ENCODE results near the gene C1QTNF7. TPM values are rescaled to one million over a fixed set of nuclear protein-coding genes. Genes with fewer than 3 reads are reported as not detected.

Gene C1QTNF7
- total RNA-seq, 1 experiment from 2014 or later: not detected

GRCh38 chr4:15451866-15452765 is 24.3 kb downstream of the C1QTNF7 start:
- Histone ChIP-seq H3K9me2 (ENCODE audit: insufficient read depth) (no peaks in the 10 kb centered on the region), H3K9me3 (ENCODE audit: control insufficient read depth in 1 of 2, insufficient read depth in 1 of 2, low read depth in 1 of 2, low read length in 2 of 2) (no peaks in the 10 kb centered on the region), H3K27ac (ENCODE audit: low read depth, low read length) (no peak overlapping the region), H2AFZ (ENCODE audit: low read depth, low read length, poor library complexity, severe bottlenecking) (no peak overlapping the region), H3K36me3 (ENCODE audit: control insufficient read depth in 1 of 2, insufficient read depth in 2 of 2, low read length in 2 of 2) (no peaks in the 10 kb centered on the region), H3K9ac (ENCODE audit: low read length) (no peak overlapping the region), H3K4me2 (ENCODE audit: low read length) (peak overlapping the region; percentile 25), H3K27me3 (ENCODE audit: insufficient read depth, low read length) (no peaks in the 10 kb centered on the region), H3K79me2 (ENCODE audit: insufficient read depth, low read length) (no peaks in the 10 kb centered on the region), H4K20me1 (ENCODE audit: insufficient read depth) (no peaks in the 10 kb centered on the region), H3K4me1 (ENCODE audit: control insufficient read depth in 1 of 2, insufficient read depth in 2 of 2, low read length in 2 of 2) (peaks cover 10 to 16% of the 10 kb centered on the region in 2 experiments), H3K4me3 (replicated peaks in 1 of 2; ENCODE audit: low read depth in 1 of 2, low read length in 2 of 2) (no peak overlapping the region)
- DNase-seq (ENCODE audit: low read depth, low spot score) (no peak), ATAC-seq (peak; percentile 86)
- ChIA-PET CTCF (no interaction called here), RAD21 (ENCODE audit: low non-redundant PET in 1 of 2, low total read pairs in 2 of 2, uncharacterized antibody in 2 of 2, unreplicated experiment in 2 of 2) (no interaction called here), POLR2A (no interaction called here)
- TF ChIP-seq SP1 (IDR thresholded peaks at IDR 0.05; ENCODE audit: low read depth) (no peak), FOSL1 (IDR thresholded peaks at IDR 0.05; ENCODE audit: low read depth) (0 out of 2 replicates have a peak, but pooled peaks have one; percentile 18), TCF7L2 (IDR thresholded peaks at IDR 0.05; ENCODE audit: borderline replicate concordance, extremely low read depth, insufficient read depth, insufficient read length) (peak; percentile 28)
- intact Hi-C loops (cut with micrococcal nuclease): no loop called here
- no TSS peak for BruUV-seq (replicated peaks)

GRCh38 chr4:15455290-15455689 is 27.5 kb downstream of the C1QTNF7 start:
- POLR2A ChIA-PET: no interaction called here
- Histone ChIP-seq H3K4me3 (replicated peaks in 1 of 2; ENCODE audit: low read depth in 1 of 2, low read length in 2 of 2) (no peak overlapping the region), H3K27me3 (ENCODE audit: insufficient read depth, low read length) (peaks cover 10% of the 10 kb centered on the region; the same call in 1 of the 2 replicates), H3K9me3 (ENCODE audit: control insufficient read depth in 1 of 2, insufficient read depth in 1 of 2, low read depth in 1 of 2, low read length in 2 of 2) (no peaks in the 10 kb centered on the region), H3K79me2 (ENCODE audit: insufficient read depth, low read length) (no peaks in the 10 kb centered on the region), H4K20me1 (ENCODE audit: insufficient read depth) (no peaks in the 10 kb centered on the region), H3K27ac (ENCODE audit: low read depth, low read length) (no peak overlapping the region), H3K9me2 (ENCODE audit: insufficient read depth) (no peaks in the 10 kb centered on the region), H3K9ac (ENCODE audit: low read length) (no peak overlapping the region), H3K4me1 (ENCODE audit: control insufficient read depth in 1 of 2, insufficient read depth in 2 of 2, low read length in 2 of 2) (peaks cover 10 to 16% of the 10 kb centered on the region in 2 experiments), H2AFZ (ENCODE audit: low read depth, low read length, poor library complexity, severe bottlenecking) (no peak overlapping the region), H3K4me2 (ENCODE audit: low read length) (no peak overlapping the region), H3K36me3 (ENCODE audit: control insufficient read depth in 1 of 2, insufficient read depth in 2 of 2, low read length in 2 of 2) (no peaks in the 10 kb centered on the region)
- DNase-seq (ENCODE audit: low read depth, low spot score) (no peak), ATAC-seq (no peak)
- TF ChIP-seq ZNF274 (IDR thresholded peaks at IDR 0.05; ENCODE audit: low read depth, low read length): no peak
- TF ChIP-seq JUND (IDR thresholded peaks at IDR 0.05): no peak
- TF ChIP-seq MAX (IDR thresholded peaks at IDR 0.05): no peak
- no peak for TF ChIP-seq SP1 (IDR thresholded peaks at IDR 0.05; ENCODE audit: low read depth)
- no peak for TF ChIP-seq ZBTB33 (IDR thresholded peaks at IDR 0.05; ENCODE audit: extremely low read depth, insufficient replicate concordance, low read length)
- no peak for TF ChIP-seq RAD21 (IDR thresholded peaks at IDR 0.05; ENCODE audit: low read depth)
- no peak for TF ChIP-seq ZFX (IDR thresholded peaks at IDR 0.05)
- intact Hi-C loops (cut with micrococcal nuclease): no loop called here
- CTCF ChIA-PET: interaction anchor here (0.9 kb wide), 1 partner anchor 59 kb away, joined by 3 read pairs; no protein-coding TSS in a partner anchor
- no TSS peak for BruUV-seq (replicated peaks)
- RAD21 ChIA-PET (ENCODE audit: low non-redundant PET in 1 of 2, low total read pairs in 2 of 2, uncharacterized antibody in 2 of 2, unreplicated experiment in 2 of 2): no interaction called here
